H1 (cell line): Measurements from ENCODE around the gene ZMYND10. TPM values are rescaled to one million over a fixed set of nuclear protein-coding genes. Genes with fewer than 3 reads are reported as not detected.

Experiments used
- CTCF ChIA-PET: fragments of 300-600 bp; sonication (Branson Sonifier 250); formaldehyde crosslinking; loops from one replicate; lab custom pipeline; 2021; ENCODE audit not compliant: partially characterized antibody; lab: Charles Lee
- POLR2A ChIA-PET: fragments of 300-600 bp; sonication (Branson Sonifier 250); formaldehyde crosslinking; loops from one replicate; lab custom pipeline; 2021; ENCODE audit warnings: inconsistent platforms; ENCODE audit not compliant: partially characterized antibody; lab: Charles Lee
- DNase-seq, 2 experiments: peaks; one replicate each; pipeline versions ENCODE4 v3.0.0 to v3.0.0-alpha.2; 2010 to 2022; ENCODE audit warnings: low spot score in 2 of 2, low read depth in 1 of 2, mixed read lengths in 1 of 2
- FAIRE-seq: peaks from 2 replicates; lab custom pipeline; 2011; peaks lifted over from hg19 to GRCh38; lab: Jason Lieb, UNC
- H2AFZ ChIP-seq: 2 replicates; pipeline ENCODE4 v1.8.1; 2012; ENCODE audit warnings: low read length, inconsistent platforms
- H2AK5ac ChIP-seq: 2 replicates; pipeline ENCODE4 v1.6.1; 2013; ENCODE audit warnings: low read depth, low read length
- H2BK120ac ChIP-seq: replicated peaks from 2 replicates; pipeline ENCODE3; 2013; ENCODE audit warnings: low read depth, low read length, inconsistent platforms
- H2BK12ac ChIP-seq: 2 replicates; pipeline ENCODE4 v1.6.1; 2013; ENCODE audit warnings: low read depth, low read length
- H2BK15ac ChIP-seq: 2 replicates; pipeline ENCODE4 v1.6.1; 2013; ENCODE audit warnings: low read length
- H2BK20ac ChIP-seq: 2 replicates; pipeline ENCODE4 v1.6.1; 2013; ENCODE audit warnings: low read length
- H2BK5ac ChIP-seq: 2 replicates; pipeline ENCODE4 v1.6.1; 2013; ENCODE audit warnings: low read depth, low read length
- H3K14ac ChIP-seq: 2 replicates; pipeline ENCODE4 v1.6.1; 2013; ENCODE audit warnings: inconsistent platforms; ENCODE audit not compliant: insufficient read length
- H3K18ac ChIP-seq: 2 replicates; pipeline ENCODE4 v1.6.1; 2013; ENCODE audit warnings: low read length; ENCODE audit errors: extremely low read depth
- H3K23ac ChIP-seq: 2 replicates; pipeline ENCODE4 v1.6.1; 2013; ENCODE audit warnings: inconsistent platforms; ENCODE audit not compliant: insufficient read length
- H3K23me2 ChIP-seq: 2 replicates; pipeline ENCODE4 v1.6.1; 2013; ENCODE audit warnings: low read depth, low read length
- H3K27ac ChIP-seq: 2 replicates; pipeline ENCODE4 v1.6.1; 2011; ENCODE audit warnings: low read depth, low read length, inconsistent platforms
- H3K27me3 ChIP-seq, 4 experiments: replicated peaks in 1 of 4; 1 replicate in 1 of 4; 2 replicates in 3 of 4; pipeline versions ENCODE4 v1.6.1 to v1.8.1; 2011 to 2013; ENCODE audit warnings: low read length in 3 of 4, mild to moderate bottlenecking in 3 of 4, inconsistent platforms in 2 of 4, mixed read lengths in 2 of 4, moderate library complexity in 1 of 4; ENCODE audit not compliant: control insufficient read depth in 3 of 4, insufficient read depth in 3 of 4; ENCODE audit errors: extremely low read depth in 1 of 4
- H3K36me3 ChIP-seq, 4 experiments: 2 replicates each; pipeline versions ENCODE4 v1.6.1 to v1.8.1; 2011 to 2013; ENCODE audit warnings: mild to moderate bottlenecking in 4 of 4, low read length in 3 of 4, moderate library complexity in 2 of 4, control low read depth in 1 of 4, inconsistent platforms in 1 of 4; ENCODE audit not compliant: insufficient read depth in 4 of 4, control insufficient read depth in 2 of 4
- H3K4ac ChIP-seq: replicated peaks from 2 replicates; pipeline ENCODE3; 2013; ENCODE audit warnings: low read length, low read depth, mixed read lengths, inconsistent platforms; ENCODE audit not compliant: insufficient read length
- H3K4me1 ChIP-seq, 4 experiments: replicated peaks in 1 of 4; 1 replicate in 1 of 4; 2 replicates in 3 of 4; pipeline versions ENCODE4 v1.6.1 to v1.8.1; 2011 to 2013; ENCODE audit warnings: low read length in 3 of 4, inconsistent platforms in 2 of 4, mixed read lengths in 1 of 4; ENCODE audit not compliant: insufficient read depth in 4 of 4, control insufficient read depth in 3 of 4
- H3K4me2 ChIP-seq, 2 experiments: 2 replicates each; pipeline versions ENCODE4 v1.6.1 to v1.8.1; 2011 to 2013; ENCODE audit warnings: low read depth in 2 of 2, low read length in 2 of 2, control low read depth in 1 of 2, inconsistent platforms in 1 of 2, mild to moderate bottlenecking in 1 of 2; ENCODE audit not compliant: insufficient read depth in 1 of 2
- H3K4me3 ChIP-seq, 4 experiments: fragments of 200-600, 300-600 bp in 1 of 4; sonication (generic), shearing (Covaris generic), sonication (Bioruptor Twin) in 1 of 4; 2 replicates each; pipeline versions ENCODE4 v1.5.1 to v1.8.1; 2011 to 2016; ENCODE audit warnings: low read length in 4 of 4, low read depth in 3 of 4, control low read depth in 2 of 4, inconsistent platforms in 2 of 4, mild to moderate bottlenecking in 2 of 4, mixed read lengths in 1 of 4, moderate library complexity in 1 of 4; ENCODE audit not compliant: insufficient read depth in 2 of 4; ENCODE audit errors: extremely low read depth in 1 of 4
- H3K56ac ChIP-seq: replicated peaks from 2 replicates; pipeline ENCODE3; 2013; ENCODE audit warnings: low read depth, mild to moderate bottlenecking, mixed read lengths, low read length, inconsistent platforms; ENCODE audit not compliant: insufficient read length
- H3K79me1 ChIP-seq: 2 replicates; pipeline ENCODE4 v1.6.1; 2013; ENCODE audit warnings: low read depth, low read length, control low read depth
- H3K79me2 ChIP-seq, 2 experiments: 2 replicates each; pipeline versions ENCODE4 v1.6.1 to v1.8.1; 2012 to 2013; ENCODE audit warnings: low read length in 2 of 2, mild to moderate bottlenecking in 2 of 2, inconsistent platforms in 1 of 2; ENCODE audit not compliant: insufficient read depth in 2 of 2, control insufficient read depth in 1 of 2
- H3K9ac ChIP-seq, 4 experiments: replicated peaks in 1 of 4; 1 replicate in 1 of 4; 2 replicates in 3 of 4; pipeline versions ENCODE4 v1.6.1 to v1.8.1; 2011 to 2013; ENCODE audit warnings: low read depth in 3 of 4, low read length in 3 of 4, control low read depth in 2 of 4, mild to moderate bottlenecking in 2 of 4, moderate library complexity in 2 of 4, inconsistent platforms in 1 of 4; ENCODE audit errors: extremely low read depth in 1 of 4
- H3K9me3 ChIP-seq, 2 experiments: 2 replicates each; pipeline versions ENCODE4 v1.6.1 to v1.8.1; 2012 to 2013; ENCODE audit warnings: mild to moderate bottlenecking in 2 of 2, moderate library complexity in 2 of 2, control low read depth in 1 of 2, inconsistent platforms in 1 of 2, low read depth in 1 of 2, low read length in 1 of 2, mixed read lengths in 1 of 2; ENCODE audit not compliant: insufficient read depth in 2 of 2
- H4K20me1 ChIP-seq, 2 experiments: replicated peaks in 1 of 2; 2 replicates each; pipeline versions ENCODE3 to v1.8.1; 2011 to 2013; ENCODE audit warnings: inconsistent platforms in 2 of 2, low read length in 2 of 2, mild to moderate bottlenecking in 1 of 2; ENCODE audit not compliant: insufficient read depth in 2 of 2, control insufficient read depth in 1 of 2
- H4K5ac ChIP-seq: 2 replicates; pipeline ENCODE4 v1.6.1; 2013; ENCODE audit warnings: low read length, low read depth, mixed read lengths, inconsistent platforms; ENCODE audit not compliant: insufficient read length
- H4K8ac ChIP-seq: 2 replicates; pipeline ENCODE4 v1.8.0; 2013; ENCODE audit warnings: mild to moderate bottlenecking, moderate library complexity, low read length, inconsistent platforms; ENCODE audit not compliant: insufficient read depth; ENCODE audit errors: extremely low read depth
- H4K91ac ChIP-seq: replicated peaks from 2 replicates; pipeline ENCODE3; 2013; ENCODE audit warnings: low read length, mixed read lengths, inconsistent platforms; ENCODE audit not compliant: insufficient read length
- CBX5 ChIP-seq: fragments of 300-800, 300-1000 bp; sonication (generic); IDR thresholded peaks from 2 replicates; pipeline ENCODE4 v1.7.1; 2016; ENCODE audit warnings: antibody characterized with exemption, low read length, low read depth
- WGBS, 2 experiments: shearing (Covaris generic) in 1 of 2; methylation state at CpG; one replicate each; pipeline versions ENCODE4 v1.1.6 to v1.1.7; 2013 to 2015; ENCODE audit warnings: low lambda C conversion rate in 2 of 2, mixed read lengths in 2 of 2, inconsistent platforms in 1 of 2, low coverage in 1 of 2, missing lambda C conversion rate in 1 of 2; ENCODE audit not compliant: insufficient replicate concordance in 2 of 2, insufficient coverage in 1 of 2, insufficient read length in 1 of 2; ENCODE audit errors: extremely low coverage in 1 of 2, missing lambda C conversion rate in 1 of 2; 5-methylcytosine and 5-hydroxymethylcytosine counted together
- polyA plus RNA-seq, 7 experiments: library from polyadenylated mRNA; depleted of rRNA in 3 of 7; stranded (reverse) in 5 of 7; unstranded in 2 of 7; fragments of >200 nt in 5 of 7; fragments of 200-250 nt in 2 of 7; gene quantifications; 1 replicate in 5 of 7; 2 replicates in 1 of 7; 4 replicates in 1 of 7; pipeline versions ENCODE4 v1.2.1 to v1.2.3, GENCODE V29; 2011 to 2013; ENCODE audit warnings: missing spikeins in 2 of 7, mixed read lengths in 2 of 7
- total RNA-seq: library from RNA; stranded (reverse); fragmentation: NEBNext Ultra II Directional; extraction: Animal tissue kit (Norgen Biotek cat#: 25700); gene quantifications from 2 replicates; pipeline ENCODE4 v1.2.1, GENCODE V29; 2021

The ZMYND10 gene
- total and polyA plus RNA-seq, 2 of the 8 experiments (the other 6 are each of a cell fraction or from before 2014, with no cell fraction given) = 0.56 to 0.79 TPM

- H2AFZ ChIP-seq = no peak overlapping the region
- peak overlapping the region; percentile 90; the same call in 1 of the 2 replicates for H2BK15ac ChIP-seq
- H3K36me3 ChIP-seq = no peaks in the 10 kb centered on the region
- H2BK12ac ChIP-seq = peak overlapping the region; percentile 44; the same call in 1 of the 2 replicates
- no peak overlapping the region for H3K27ac ChIP-seq
- H3K9ac ChIP-seq = no peak overlapping the region
- peaks cover 0 to 2% of the 10 kb centered on the region in 2 experiments for H4K20me1 ChIP-seq
- ChIA-PET POLR2A (interaction anchor here (0.9 kb wide), 1 partner anchor 27 kb away, joined by 3 read pairs; no protein-coding TSS in a partner anchor), CTCF (interaction anchor here (0.6 to 1.2 kb wide), 3 partner anchors 62 to 192 kb away, joined by 3 read pairs; no protein-coding TSS in a partner anchor)
- H3K56ac ChIP-seq = peak overlapping the region; percentile 12
- 0 out of 2 replicates have a peak, but pooled peaks cover 2% of the 10 kb centered on the region for H3K79me1 ChIP-seq
- FAIRE-seq (no peak), DNase-seq (no peak)
- no peaks in the 10 kb centered on the region for H3K79me2 ChIP-seq
- no peak overlapping the region for H3K4me3 ChIP-seq
- no peak overlapping the region for H4K5ac ChIP-seq
- no peak for TF ChIP-seq CBX5
- 0 out of 2 replicates have a peak, but pooled peaks cover 2% of the 10 kb centered on the region for H3K23me2 ChIP-seq
- no peak overlapping the region for H2BK120ac ChIP-seq
- no peak overlapping the region for H3K23ac ChIP-seq
- H2AK5ac ChIP-seq = no peak overlapping the region
- H3K14ac ChIP-seq = no peak overlapping the region
- H3K4ac ChIP-seq = peak overlapping the region; percentile 74
- H3K18ac ChIP-seq = no peak overlapping the region
- H4K8ac ChIP-seq = no peak overlapping the region
- H4K91ac ChIP-seq = peak overlapping the region; percentile 3
- peak overlapping the region; percentile 61; the same call in 1 of the 2 replicates for H2BK20ac ChIP-seq
- 81% methylated on average over 8 of the region's 8 CpGs; no CpG with 5 or more reads in 1 of the 2 experiments for WGBS, 2 experiments
- H3K9me3 ChIP-seq = no peaks in the 10 kb centered on the region
- peaks cover 0 to 29% (median 20%) of the 10 kb centered on the region in 4 experiments; a peak in 6 of 7 replicates for H3K4me1 ChIP-seq
- H2BK5ac ChIP-seq = peak overlapping the region; percentile 12; the same call in 1 of the 2 replicates
- H3K4me2 ChIP-seq = no peak overlapping the region
- no peaks in the 10 kb centered on the region; a peak in 2 of 7 replicates for H3K27me3 ChIP-seq
Measured at GRCh38 chr3:50372349-50372748, 26.8 kb upstream of the ZMYND10 start.
